ENCODE results near the gene PPP3R1. TPM values are rescaled to one million over a fixed set of nuclear protein-coding genes. Genes with fewer than 3 reads are reported as not detected.
"Not testable (repeated sequence)": the region's sequence is repeated elsewhere in the genome, so short reads cannot be mapped to it uniquely, and the experiment has no call there.

Gene PPP3R1
- polyA plus RNA-seq, 1 donor (not counting 4 experiments of a cell fraction or from before 2014, with no cell fraction given) = 21.6 TPM

DNA sequence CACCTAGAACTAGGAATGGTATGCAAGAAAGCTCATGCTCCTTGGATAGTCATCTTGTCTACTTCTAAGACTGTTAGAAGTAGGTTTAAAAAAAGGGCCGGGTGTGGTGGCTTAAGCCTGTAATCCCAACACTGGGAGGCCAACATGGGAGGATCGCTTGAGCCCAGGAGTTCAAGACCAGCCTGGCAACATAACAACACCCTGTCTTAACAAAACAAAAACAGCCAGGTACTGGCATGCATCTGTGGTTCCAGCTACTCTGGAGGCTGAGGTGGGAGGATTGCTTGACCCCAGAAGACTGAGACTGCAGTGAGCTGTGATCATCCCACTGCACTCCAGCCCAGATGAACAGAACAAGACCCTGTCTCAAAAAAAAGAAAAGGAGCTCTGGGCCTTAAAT, 74.8 kb downstream of the PPP3R1 start:
- no peak for TF ChIP-seq EZH2 (IDR thresholded peaks at IDR 0.05; ENCODE audit: low read length)
- TF ChIP-seq, protein P1, sequence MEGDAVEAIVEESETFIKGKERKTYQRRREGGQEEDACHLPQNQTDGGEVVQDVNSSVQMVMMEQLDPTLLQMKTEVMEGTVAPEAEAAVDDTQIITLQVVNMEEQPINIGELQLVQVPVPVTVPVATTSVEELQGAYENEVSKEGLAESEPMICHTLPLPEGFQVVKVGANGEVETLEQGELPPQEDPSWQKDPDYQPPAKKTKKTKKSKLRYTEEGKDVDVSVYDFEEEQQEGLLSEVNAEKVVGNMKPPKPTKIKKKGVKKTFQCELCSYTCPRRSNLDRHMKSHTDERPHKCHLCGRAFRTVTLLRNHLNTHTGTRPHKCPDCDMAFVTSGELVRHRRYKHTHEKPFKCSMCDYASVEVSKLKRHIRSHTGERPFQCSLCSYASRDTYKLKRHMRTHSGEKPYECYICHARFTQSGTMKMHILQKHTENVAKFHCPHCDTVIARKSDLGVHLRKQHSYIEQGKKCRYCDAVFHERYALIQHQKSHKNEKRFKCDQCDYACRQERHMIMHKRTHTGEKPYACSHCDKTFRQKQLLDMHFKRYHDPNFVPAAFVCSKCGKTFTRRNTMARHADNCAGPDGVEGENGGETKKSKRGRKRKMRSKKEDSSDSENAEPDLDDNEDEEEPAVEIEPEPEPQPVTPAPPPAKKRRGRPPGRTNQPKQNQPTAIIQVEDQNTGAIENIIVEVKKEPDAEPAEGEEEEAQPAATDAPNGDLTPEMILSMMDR (optimal IDR thresholded peaks at IDR 0.05 in 1 of 3, IDR thresholded peaks at IDR 0.05 in 1 of 3, conservative IDR thresholded peaks at IDR 0.05 in 1 of 3; ENCODE audit: extremely low read depth in 1 of 3, insufficient read depth in 2 of 3, low read length in 3 of 3) = no peak
- no peak overlapping the region for H3K9ac ChIP-seq (ENCODE audit: control insufficient read depth, extremely low read depth, insufficient read depth, low read length)
- dilution Hi-C loops (cut with MboI; ENCODE audit: extremely low pct_ligation_motif_present, low sequenced_read_pairs) = no loop called here
- peaks cover 8% of the 10 kb centered on the region for H3K4me1 ChIP-seq (ENCODE audit: control insufficient read depth, extremely low read depth, insufficient read depth, low read length)
- H2AFZ ChIP-seq (ENCODE audit: control insufficient read depth, low read length) = no peak overlapping the region
- H3K36me3 ChIP-seq (ENCODE audit: control insufficient read depth in 2 of 2, extremely low read depth in 1 of 2, insufficient read depth in 2 of 2, low read length in 2 of 2) = peaks cover 11 to 15% of the 10 kb centered on the region in 2 experiments
- DNase-seq (ENCODE audit: low read depth, low spot score) (no peak), FAIRE-seq (no peak)
- no peak overlapping the region for H3K4me3 ChIP-seq (ENCODE audit: control insufficient read depth in 2 of 3, extremely low read depth in 1 of 3, insufficient read depth in 2 of 3, low read depth in 1 of 3, low read length in 3 of 3)
- no peaks in the 10 kb centered on the region for H3K79me2 ChIP-seq (ENCODE audit: control insufficient read depth, insufficient read depth, low read length)
- no peaks in the 10 kb centered on the region for H3K27me3 ChIP-seq (ENCODE audit: control insufficient read depth, extremely low read depth, insufficient read depth, low read length)
- no peaks in the 10 kb centered on the region for H3K9me3 ChIP-seq (ENCODE audit: control insufficient read depth, low read depth, low read length)
- H3K9me1 ChIP-seq (ENCODE audit: control insufficient read depth, extremely low read depth, insufficient read depth, low read length) = no peaks in the 10 kb centered on the region
- no peaks in the 10 kb centered on the region for H4K20me1 ChIP-seq (ENCODE audit: control insufficient read depth, extremely low read depth, insufficient read depth, low read length)
- H3K4me2 ChIP-seq (ENCODE audit: control insufficient read depth, extremely low read depth, insufficient read depth, low read depth, low read length) = no peak overlapping the region
- H3K27ac ChIP-seq (ENCODE audit: control insufficient read depth, insufficient read depth, low read length) = no peak overlapping the region

DNA sequence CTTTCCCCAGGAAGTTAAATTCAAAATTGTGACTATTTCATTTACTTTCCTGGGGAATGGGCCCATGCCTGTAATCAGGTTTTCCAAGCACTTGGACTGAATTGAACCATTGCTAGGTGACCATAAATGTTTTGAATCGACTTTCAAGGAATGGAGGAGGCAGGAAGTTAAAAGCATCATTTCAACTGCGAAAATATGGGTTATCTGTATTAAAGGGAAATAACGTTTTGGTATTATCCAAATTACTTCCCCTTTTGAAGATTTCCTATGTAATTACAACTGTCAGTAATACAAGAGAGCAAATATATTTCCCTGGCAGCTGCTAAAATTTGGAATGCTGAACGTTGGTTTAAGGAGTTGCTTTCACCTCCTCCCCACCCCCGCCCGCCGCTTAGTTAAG, 75.7 kb downstream of the PPP3R1 start:
- H4K20me1 ChIP-seq (ENCODE audit: control insufficient read depth, extremely low read depth, insufficient read depth, low read length) = no peaks in the 10 kb centered on the region
- no peak overlapping the region for H3K4me2 ChIP-seq (ENCODE audit: control insufficient read depth, extremely low read depth, insufficient read depth, low read depth, low read length)
- no peak for DNase-seq (ENCODE audit: low read depth, low spot score)
- H3K4me3 ChIP-seq (ENCODE audit: control insufficient read depth in 2 of 3, extremely low read depth in 1 of 3, insufficient read depth in 2 of 3, low read depth in 1 of 3, low read length in 3 of 3) = no peak overlapping the region
- FAIRE-seq = no peak
- dilution Hi-C loops (cut with MboI; ENCODE audit: extremely low pct_ligation_motif_present, low sequenced_read_pairs) = no loop called here
- peaks cover 15 to 16% of the 10 kb centered on the region in 2 experiments for H3K36me3 ChIP-seq (ENCODE audit: control insufficient read depth in 2 of 2, extremely low read depth in 1 of 2, insufficient read depth in 2 of 2, low read length in 2 of 2)
- no peak overlapping the region for H3K9ac ChIP-seq (ENCODE audit: control insufficient read depth, extremely low read depth, insufficient read depth, low read length)
- H3K27me3 ChIP-seq (ENCODE audit: control insufficient read depth, extremely low read depth, insufficient read depth, low read length) = no peaks in the 10 kb centered on the region
- H3K9me3 ChIP-seq (ENCODE audit: control insufficient read depth, low read depth, low read length) = no peaks in the 10 kb centered on the region
- H3K4me1 ChIP-seq (ENCODE audit: control insufficient read depth, extremely low read depth, insufficient read depth, low read length) = peaks cover 13% of the 10 kb centered on the region
- no peak for TF ChIP-seq EZH2 (IDR thresholded peaks at IDR 0.05; ENCODE audit: low read length)
- TF ChIP-seq, protein P1 (optimal IDR thresholded peaks at IDR 0.05 in 1 of 3, IDR thresholded peaks at IDR 0.05 in 1 of 3, conservative IDR thresholded peaks at IDR 0.05 in 1 of 3; ENCODE audit: extremely low read depth in 1 of 3, insufficient read depth in 2 of 3, low read length in 3 of 3) = no peak
- no peaks in the 10 kb centered on the region for H3K9me1 ChIP-seq (ENCODE audit: control insufficient read depth, extremely low read depth, insufficient read depth, low read length)
- H3K27ac ChIP-seq (ENCODE audit: control insufficient read depth, insufficient read depth, low read length) = no peak overlapping the region
- H2AFZ ChIP-seq (ENCODE audit: control insufficient read depth, low read length) = no peak overlapping the region
- peaks cover 2% of the 10 kb centered on the region for H3K79me2 ChIP-seq (ENCODE audit: control insufficient read depth, insufficient read depth, low read length)

DNA sequence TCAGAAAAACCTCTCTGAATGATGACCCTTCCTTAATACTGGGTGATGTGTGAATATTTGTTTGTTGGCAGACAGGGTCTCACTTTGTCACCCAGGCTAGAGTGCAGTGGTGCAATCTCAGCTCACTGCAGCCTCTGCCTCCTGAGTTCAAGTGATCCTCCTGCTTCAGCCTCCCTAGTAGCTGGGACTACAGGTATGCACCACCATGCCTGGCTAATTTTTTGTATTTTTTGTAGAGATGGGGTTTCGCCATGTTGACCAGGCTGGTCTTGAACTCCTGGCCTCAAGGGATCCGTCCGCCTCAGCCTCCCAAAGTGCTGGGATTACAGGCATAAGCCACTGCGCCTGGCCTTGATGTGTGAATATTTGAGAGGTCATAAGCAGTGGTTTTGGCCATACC, 77.1 kb downstream of the PPP3R1 start:
- H4K20me1 ChIP-seq (ENCODE audit: control insufficient read depth, extremely low read depth, insufficient read depth, low read length); H3K79me2 ChIP-seq (ENCODE audit: control insufficient read depth, insufficient read depth, low read length); H2AFZ ChIP-seq (ENCODE audit: control insufficient read depth, low read length); H3K27ac ChIP-seq (ENCODE audit: control insufficient read depth, insufficient read depth, low read length); H3K9ac ChIP-seq (ENCODE audit: control insufficient read depth, extremely low read depth, insufficient read depth, low read length); H3K9me1 ChIP-seq (ENCODE audit: control insufficient read depth, extremely low read depth, insufficient read depth, low read length); dilution Hi-C loops (cut with MboI; ENCODE audit: extremely low pct_ligation_motif_present, low sequenced_read_pairs); DNase-seq (ENCODE audit: low read depth, low spot score); FAIRE-seq; H3K4me3 ChIP-seq (ENCODE audit: control insufficient read depth in 2 of 3, extremely low read depth in 1 of 3, insufficient read depth in 2 of 3, low read depth in 1 of 3, low read length in 3 of 3); H3K4me2 ChIP-seq (ENCODE audit: control insufficient read depth, extremely low read depth, insufficient read depth, low read depth, low read length); H3K9me3 ChIP-seq (ENCODE audit: control insufficient read depth, low read depth, low read length); H3K27me3 ChIP-seq (ENCODE audit: control insufficient read depth, extremely low read depth, insufficient read depth, low read length): not testable (repeated sequence)
- Histone ChIP-seq H3K36me3 (ENCODE audit: control insufficient read depth in 2 of 2, extremely low read depth in 1 of 2, insufficient read depth in 2 of 2, low read length in 2 of 2) (peaks cover 9 to 20% of the 10 kb centered on the region in 2 experiments), H3K4me1 (ENCODE audit: control insufficient read depth, extremely low read depth, insufficient read depth, low read length) (peaks cover 13% of the 10 kb centered on the region)

Data from keratinocyte (primary cell).